GM18520 (cell line): ENCODE measurements around the gene RPS15A.
"Not testable (repeated sequence)": the region's sequence is repeated elsewhere in the genome, so short reads cannot be mapped to it uniquely, and the experiment has no call there.

Experiments used
- ATAC-seq: cut with Tn5 transposase; IDR thresholded peaks from one replicate; pipeline ENCODE4 v1.9.1; 2021; ENCODE audit not compliant: unreplicated experiment

Gene RPS15A

GRCh38 chr16:18757960-18758660 is 32.0 kb downstream of the RPS15A start:
- not testable (repeated sequence) for ATAC-seq

GRCh38 chr16:18756639-18757038 is 33.5 kb downstream of the RPS15A start:
- ATAC-seq: not testable (repeated sequence)

GRCh38 chr16:18742870-18743269 is 47.3 kb downstream of the RPS15A start:
- not testable (repeated sequence) for ATAC-seq

GRCh38 chr16:18740027-18740426 is 50.1 kb downstream of the RPS15A start:
- not testable (repeated sequence) for ATAC-seq

GRCh38 chr16:18738768-18739167 is 51.4 kb downstream of the RPS15A start:
- ATAC-seq: not testable (repeated sequence)

GRCh38 chr16:18734279-18734678 is 55.9 kb downstream of the RPS15A start:
- not testable (repeated sequence) for ATAC-seq
